ENCODE measurements around the gene MTAP. TPM values are rescaled to one million over a fixed set of nuclear protein-coding genes. Genes with fewer than 3 reads are reported as not detected.

MTAP gene
- total and polyA plus RNA-seq, 2 donors (not counting 1 experiment from before 2014, with no cell fraction given) = 9.8 to 38.4 TPM

DNA sequence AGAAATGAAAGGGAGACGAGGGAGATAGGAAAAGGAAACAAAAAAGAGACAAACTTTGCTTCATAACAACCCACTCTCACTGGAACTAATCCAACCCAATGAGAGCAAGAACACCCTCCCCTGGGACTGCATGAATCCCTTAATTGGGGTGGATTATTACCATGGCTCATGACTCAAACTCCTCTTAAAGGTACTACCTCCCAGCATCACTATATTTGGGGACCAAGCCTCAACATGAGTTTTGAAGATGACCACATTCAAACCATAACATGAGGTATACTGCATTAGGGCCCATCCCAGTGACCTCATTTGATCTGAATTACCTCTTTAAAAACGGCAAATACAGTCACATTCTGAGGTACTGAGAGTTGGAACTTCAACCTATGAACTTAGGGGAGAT lies 8.0 kb downstream of the MTAP start:
- Histone ChIP-seq H3K9ac (ENCODE audit: low read length) (no peak overlapping the region), H3K27ac (ENCODE audit: low read length in 2 of 2) (no peak overlapping the region), H3K79me2 (ENCODE audit: control insufficient read depth, insufficient read depth, low read length) (peaks cover 20% of the 10 kb centered on the region), H3K36me3 (replicated peaks in 1 of 2; ENCODE audit: control extremely low read depth in 1 of 2, control insufficient read depth in 1 of 2, extremely low read depth in 1 of 2, insufficient read depth in 2 of 2, low read length in 1 of 2) (peaks cover 3 to 11% of the 10 kb centered on the region in 2 experiments), H2AFZ (ENCODE audit: insufficient read depth, low read depth, low read length, poor library complexity, severe bottlenecking) (no peak overlapping the region), H3K27me3 (replicated peaks in 1 of 4; ENCODE audit: control extremely low read depth in 1 of 4, control insufficient read depth in 3 of 4, insufficient read depth in 4 of 4, low read length in 3 of 4) (no peaks in the 10 kb centered on the region), H3K4me2 (replicated peaks; ENCODE audit: low read depth, low read length, poor library complexity, severe bottlenecking) (no peak overlapping the region), H3K9me3 (ENCODE audit: control extremely low read depth in 1 of 3, control insufficient read depth in 2 of 3, insufficient read depth in 1 of 3, low read length in 2 of 3) (no peaks in the 10 kb centered on the region), H3K4me3 (ENCODE audit: control extremely low read depth in 1 of 5, extremely low read depth in 1 of 5, insufficient read depth in 1 of 5, low read depth in 2 of 5, low read length in 4 of 5) (no peak overlapping the region), H3K4me1 (ENCODE audit: control insufficient read depth in 2 of 2, insufficient read depth in 2 of 2, low read length in 2 of 2) (peaks cover 20 to 26% of the 10 kb centered on the region in 2 donors), H4K20me1 (ENCODE audit: control insufficient read depth, insufficient read depth, low read length, poor library complexity, severe bottlenecking) (peaks cover 25% of the 10 kb centered on the region)
- ATAC-seq (ENCODE audit: low read depth) = no peak
- DNase-seq = no peak
- no peak for TF ChIP-seq EZH2 (IDR thresholded peaks at IDR 0.05; ENCODE audit: borderline replicate concordance, insufficient read depth, low read depth, low read length, poor library complexity, severe bottlenecking)
- no peak for TF ChIP-seq CTCF (IDR thresholded peaks at IDR 0.05)
- H3K4me1 Mint-ChIP-seq = peaks cover 47% of the 10 kb centered on the region
- intact Hi-C loops (cut with micrococcal nuclease) = loop anchor here (5.0 kb wide), 1 partner anchor 387 kb away; no protein-coding TSS in a partner anchor
- no peaks in the 10 kb centered on the region for H3K27me3 Mint-ChIP-seq
- POLR2A ChIA-PET = no interaction called here
- no peak overlapping the region for H3K4me3 Mint-ChIP-seq
- no CpG with 5 or more reads among the region's 2 CpGs for WGBS (ENCODE audit: insufficient coverage)
- CTCF ChIA-PET = interaction anchor here (1.2 to 12.8 kb wide), 5 partner anchors 28 to 640 kb away, joined by 3 to 217 read pairs (median 168); partner anchors contain the start of gene CDKN2B
- H3K27ac Mint-ChIP-seq = no peak overlapping the region
- no peaks in the 10 kb centered on the region for H3K9me3 Mint-ChIP-seq (ENCODE audit: insufficient read depth)

DNA sequence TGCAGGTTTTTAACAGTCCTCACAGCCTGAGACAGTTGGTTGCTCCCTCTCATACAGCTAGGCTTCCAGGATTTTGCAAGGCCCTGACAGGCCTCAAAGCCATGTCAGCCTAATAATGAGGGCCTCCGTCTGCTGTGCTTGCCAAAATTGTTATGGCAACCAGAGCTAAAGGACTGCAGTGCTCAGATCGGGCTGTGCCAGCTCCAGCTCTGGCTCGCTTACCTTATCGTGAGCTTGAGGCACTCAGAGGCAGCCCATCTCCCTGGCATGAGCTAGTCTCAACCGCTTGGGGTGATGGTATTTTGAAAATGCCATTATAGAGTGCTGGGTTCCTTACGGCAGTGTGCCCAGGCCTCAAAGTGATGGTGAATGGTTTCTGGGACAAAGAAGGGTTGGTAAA lies 8.4 kb downstream of the MTAP start:
- Mint-ChIP-seq H3K27me3 (no peaks in the 10 kb centered on the region), H3K9me3 (ENCODE audit: insufficient read depth) (no peaks in the 10 kb centered on the region), H3K27ac (no peak overlapping the region), H3K4me1 (peaks cover 42% of the 10 kb centered on the region), H3K4me3 (no peak overlapping the region)
- Histone ChIP-seq H3K36me3 (replicated peaks in 1 of 2; ENCODE audit: control extremely low read depth in 1 of 2, control insufficient read depth in 1 of 2, extremely low read depth in 1 of 2, insufficient read depth in 2 of 2, low read length in 1 of 2) (peaks cover 3 to 16% of the 10 kb centered on the region in 2 experiments), H3K27me3 (replicated peaks in 1 of 4; ENCODE audit: control extremely low read depth in 1 of 4, control insufficient read depth in 3 of 4, insufficient read depth in 4 of 4, low read length in 3 of 4) (no peaks in the 10 kb centered on the region), H4K20me1 (ENCODE audit: control insufficient read depth, insufficient read depth, low read length, poor library complexity, severe bottlenecking) (peaks cover 25% of the 10 kb centered on the region), H2AFZ (ENCODE audit: insufficient read depth, low read depth, low read length, poor library complexity, severe bottlenecking) (no peak overlapping the region), H3K9me3 (ENCODE audit: control extremely low read depth in 1 of 3, control insufficient read depth in 2 of 3, insufficient read depth in 1 of 3, low read length in 2 of 3) (no peaks in the 10 kb centered on the region), H3K79me2 (ENCODE audit: control insufficient read depth, insufficient read depth, low read length) (peaks cover 20% of the 10 kb centered on the region), H3K9ac (ENCODE audit: low read length) (no peak overlapping the region), H3K27ac (ENCODE audit: low read length in 2 of 2) (no peak overlapping the region), H3K4me1 (ENCODE audit: control insufficient read depth in 2 of 2, insufficient read depth in 2 of 2, low read length in 2 of 2) (peaks cover 20 to 26% of the 10 kb centered on the region in 2 donors), H3K4me2 (replicated peaks; ENCODE audit: low read depth, low read length, poor library complexity, severe bottlenecking) (no peak overlapping the region), H3K4me3 (ENCODE audit: control extremely low read depth in 1 of 5, extremely low read depth in 1 of 5, insufficient read depth in 1 of 5, low read depth in 2 of 5, low read length in 4 of 5) (no peak overlapping the region)
- DNase-seq (no peak), ATAC-seq (ENCODE audit: low read depth) (no peak)
- POLR2A ChIA-PET = no interaction called here
- CTCF ChIA-PET = interaction anchor here (1.2 to 12.8 kb wide), 6 partner anchors 27 to 639 kb away, joined by 3 to 217 read pairs (median 136); partner anchors contain the start of genes CDKN2B and DMRTA1
- 97% methylated on average over 6 of the region's 6 CpGs for WGBS (ENCODE audit: insufficient coverage)
- intact Hi-C loops (cut with micrococcal nuclease) = loop anchor here (5.0 kb wide), 1 partner anchor 386 kb away; no protein-coding TSS in a partner anchor
- TF ChIP-seq CTCF (IDR thresholded peaks at IDR 0.05) = no peak
- no peak for TF ChIP-seq EZH2 (IDR thresholded peaks at IDR 0.05; ENCODE audit: borderline replicate concordance, insufficient read depth, low read depth, low read length, poor library complexity, severe bottlenecking)

All from B cell (primary cell).